Measurements from ENCODE around the gene TRIM39.
A peak's percentile ranks its signal among the peaks of the same experiment; 100 is the strongest.

Gene TRIM39

DNA sequence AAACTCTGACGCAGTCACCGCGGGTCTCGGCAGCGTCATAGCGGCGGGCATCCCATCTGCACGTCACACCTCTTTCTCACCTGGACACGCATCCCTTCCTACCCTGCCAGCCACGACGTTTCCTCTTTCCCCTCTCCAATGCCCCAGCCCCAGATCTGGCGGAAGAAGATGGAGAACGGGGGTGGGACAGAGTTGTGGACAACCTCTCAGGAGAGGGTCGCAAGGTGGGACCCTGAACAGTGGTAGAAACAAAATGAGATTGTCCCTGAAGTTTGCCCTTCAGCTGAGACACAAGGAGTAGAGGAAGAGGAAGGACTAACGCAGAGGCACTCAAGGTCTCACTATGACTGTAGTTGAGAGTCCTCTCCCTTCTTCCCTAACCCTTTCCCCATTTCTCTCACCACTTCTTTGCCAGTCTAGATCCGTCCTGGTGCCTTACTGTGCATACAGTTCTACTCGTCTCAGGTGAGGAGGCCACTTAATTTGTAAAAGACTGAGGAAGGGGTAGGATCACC lies 562 bp downstream of the TRIM39 start:
- DNase-seq (ENCODE audit: low read depth), result no peak

DNA sequence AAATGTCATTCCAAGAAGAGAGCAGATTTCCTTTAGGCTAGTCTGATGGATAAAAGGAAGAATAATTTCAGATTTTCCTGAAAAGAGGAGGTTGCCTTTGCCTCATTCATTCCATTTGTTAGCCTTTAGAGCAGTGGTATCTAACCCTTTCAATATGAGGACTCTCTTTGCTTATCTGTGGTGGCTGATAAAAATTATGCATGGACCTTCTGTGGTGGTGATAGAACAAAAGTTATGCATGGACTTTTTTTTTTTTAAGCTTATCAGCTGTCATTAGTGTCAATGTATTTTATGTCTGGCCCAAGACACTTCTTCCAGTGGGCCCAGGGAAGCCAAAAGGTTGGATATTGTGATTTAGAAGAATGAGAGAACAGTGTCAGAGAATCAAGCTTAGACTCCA lies 1.7 kb downstream of the TRIM39 start:
- no peak for DNase-seq (ENCODE audit: low read depth)

DNA sequence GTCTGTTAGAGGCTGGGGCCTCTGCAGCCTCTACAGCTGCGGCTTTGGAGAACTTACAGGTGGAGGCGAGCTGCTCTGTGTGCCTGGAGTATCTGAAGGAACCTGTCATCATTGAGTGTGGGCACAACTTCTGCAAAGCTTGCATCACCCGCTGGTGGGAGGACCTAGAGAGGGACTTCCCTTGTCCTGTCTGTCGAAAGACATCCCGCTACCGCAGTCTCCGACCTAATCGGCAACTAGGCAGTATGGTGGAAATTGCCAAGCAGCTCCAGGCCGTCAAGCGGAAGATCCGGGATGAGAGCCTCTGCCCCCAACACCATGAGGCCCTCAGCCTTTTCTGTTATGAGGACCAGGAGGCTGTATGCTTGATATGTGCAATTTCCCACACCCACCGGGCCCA lies 2.6 kb downstream of the TRIM39 start:
- DNase-seq (ENCODE audit: low read depth), result no peak

DNA sequence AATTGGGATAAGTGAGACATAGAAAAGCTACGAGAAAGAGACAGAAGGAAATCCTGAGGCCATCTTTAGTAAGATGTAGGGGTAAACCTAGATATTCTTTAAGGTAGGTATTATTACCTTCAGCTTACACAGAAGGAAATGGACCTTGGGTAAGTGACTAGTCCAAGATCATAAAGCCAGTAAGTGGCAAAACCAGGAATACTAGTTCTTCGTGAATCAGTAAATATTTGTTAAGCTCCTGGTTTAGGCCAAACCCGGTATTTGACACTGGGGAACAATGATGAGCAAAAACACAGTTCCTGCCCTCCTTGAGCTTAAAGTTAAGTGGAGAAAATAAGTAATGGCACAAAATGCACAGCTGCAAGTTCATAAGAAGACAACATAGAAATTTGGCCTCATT lies 5.3 kb downstream of the TRIM39 start:
- no peak for DNase-seq (ENCODE audit: low read depth)

DNA sequence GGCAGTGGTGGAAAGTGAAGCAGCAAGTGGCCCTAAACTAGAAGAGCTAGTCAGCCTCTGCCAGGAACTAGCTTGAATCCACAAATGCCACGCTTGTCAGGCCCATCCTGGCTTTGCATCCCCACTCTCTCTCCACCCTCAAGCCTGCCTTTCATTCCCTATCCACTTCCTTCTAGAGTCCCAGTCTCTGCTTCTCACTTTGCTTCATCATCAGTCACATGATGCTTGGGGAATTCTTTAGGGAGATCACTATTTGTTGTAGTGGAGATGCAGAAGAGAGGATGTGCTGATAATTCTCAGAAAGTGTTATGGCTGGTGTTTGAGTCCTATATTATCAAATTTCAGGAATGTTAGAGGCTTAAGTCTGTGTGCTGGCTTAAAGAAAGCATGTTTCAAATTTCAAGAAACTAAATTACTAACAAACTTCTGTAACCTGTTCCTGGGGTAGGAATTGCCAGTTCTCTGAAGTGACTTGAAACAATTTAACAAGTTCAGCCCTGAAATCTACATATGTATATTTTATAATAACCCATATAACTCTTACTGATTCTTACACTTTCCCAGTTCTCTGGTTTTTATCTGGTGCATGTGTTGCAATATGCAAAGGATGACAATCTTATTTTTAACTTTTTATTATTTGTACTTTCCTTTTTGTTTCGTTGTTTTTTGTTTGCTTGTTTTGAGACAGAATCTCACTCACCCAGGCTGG lies 7.5 kb downstream of the TRIM39 start:
- DNase-seq (ENCODE audit: low read depth), result no peak

DNA sequence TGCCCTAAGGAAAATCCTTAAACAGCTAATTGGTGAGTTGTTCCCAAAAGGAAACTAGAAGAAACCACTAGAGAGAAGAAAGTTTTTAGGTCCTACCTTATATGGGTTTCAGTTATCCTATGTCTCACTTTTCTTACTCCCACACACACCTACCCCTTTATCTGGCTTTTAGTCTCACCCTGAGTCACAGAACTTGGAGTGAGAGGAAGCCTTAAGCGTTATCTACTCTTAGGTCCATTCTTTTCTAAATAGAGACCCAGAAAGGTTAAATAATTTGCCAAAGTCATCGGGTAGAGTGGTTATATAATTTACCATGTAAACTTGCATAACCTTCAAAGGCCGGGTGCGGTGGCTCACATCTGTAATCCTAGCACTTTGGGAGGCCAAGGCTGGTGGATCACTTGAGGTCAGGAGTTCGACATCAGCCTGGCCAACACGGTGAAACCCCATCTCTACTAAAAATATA lies 13.9 kb downstream of the TRIM39 start:
- DNase-seq (ENCODE audit: low read depth), result no peak

DNA sequence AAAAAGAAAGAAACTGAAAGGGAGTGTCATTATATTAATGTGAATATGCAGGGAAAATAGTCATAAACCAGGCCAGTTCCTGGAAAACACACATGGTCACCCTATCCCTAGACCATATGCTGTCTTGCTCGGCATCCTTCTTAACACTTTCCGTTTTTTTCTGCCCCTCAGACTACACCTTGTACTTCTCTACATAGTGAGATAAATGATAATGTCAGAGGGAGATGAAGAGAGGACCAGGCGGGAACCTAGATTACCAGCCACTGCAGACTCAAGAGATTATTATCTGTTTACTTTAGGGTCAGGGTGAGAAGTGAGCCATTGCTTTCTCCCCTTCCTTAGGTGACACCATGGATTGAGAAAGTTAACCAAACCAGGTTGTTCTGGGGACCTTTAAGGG lies 14.5 kb downstream of the TRIM39 start:
- no peak for DNase-seq (ENCODE audit: low read depth)

DNA sequence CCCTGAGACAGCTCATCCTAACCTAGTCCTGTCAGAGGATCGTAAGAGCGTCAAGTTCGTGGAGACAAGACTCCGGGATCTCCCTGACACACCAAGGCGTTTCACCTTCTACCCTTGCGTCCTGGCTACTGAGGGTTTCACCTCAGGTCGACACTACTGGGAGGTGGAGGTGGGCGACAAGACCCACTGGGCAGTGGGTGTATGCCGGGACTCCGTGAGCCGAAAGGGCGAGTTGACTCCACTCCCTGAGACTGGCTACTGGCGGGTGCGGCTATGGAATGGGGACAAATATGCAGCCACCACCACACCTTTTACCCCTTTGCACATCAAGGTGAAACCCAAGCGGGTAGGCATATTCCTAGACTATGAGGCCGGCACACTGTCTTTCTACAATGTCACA lies 15.0 kb downstream of the TRIM39 start:
- no peak for DNase-seq (ENCODE audit: low read depth)

DNA sequence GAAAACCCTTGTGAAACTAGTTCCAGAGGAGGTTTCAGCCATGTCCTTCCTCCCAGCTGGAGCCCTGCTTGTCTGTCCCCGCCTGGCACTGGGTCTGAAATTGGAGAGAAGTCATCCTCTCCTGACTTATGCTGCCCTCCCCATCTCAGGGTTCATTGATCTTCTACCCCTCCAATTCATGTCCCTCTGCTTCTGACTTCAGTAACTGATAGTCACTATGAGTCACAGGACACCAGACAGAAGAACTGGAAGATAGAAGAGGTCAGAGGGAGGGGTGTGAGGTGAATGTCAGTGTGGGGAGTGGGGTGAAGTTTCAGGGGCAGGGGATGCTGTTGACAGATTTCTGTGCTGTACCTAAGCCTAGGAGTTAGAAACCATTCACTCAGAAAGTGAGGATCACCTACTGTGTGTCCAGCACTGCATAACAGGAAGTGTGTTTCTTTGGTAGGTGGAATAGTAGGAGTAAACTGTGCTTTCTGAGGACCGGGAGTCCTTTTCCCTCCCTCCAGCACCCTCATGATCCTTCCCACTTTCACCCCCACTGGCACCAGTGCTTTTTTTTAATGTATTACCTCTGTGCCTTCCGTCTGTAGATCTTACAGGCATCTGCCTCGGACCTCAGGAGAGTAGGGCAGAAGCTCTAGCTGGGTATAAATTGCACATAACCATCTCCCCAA lies 17.6 kb downstream of the TRIM39 start:
- DNase-seq (ENCODE audit: low read depth), result no peak

DNA sequence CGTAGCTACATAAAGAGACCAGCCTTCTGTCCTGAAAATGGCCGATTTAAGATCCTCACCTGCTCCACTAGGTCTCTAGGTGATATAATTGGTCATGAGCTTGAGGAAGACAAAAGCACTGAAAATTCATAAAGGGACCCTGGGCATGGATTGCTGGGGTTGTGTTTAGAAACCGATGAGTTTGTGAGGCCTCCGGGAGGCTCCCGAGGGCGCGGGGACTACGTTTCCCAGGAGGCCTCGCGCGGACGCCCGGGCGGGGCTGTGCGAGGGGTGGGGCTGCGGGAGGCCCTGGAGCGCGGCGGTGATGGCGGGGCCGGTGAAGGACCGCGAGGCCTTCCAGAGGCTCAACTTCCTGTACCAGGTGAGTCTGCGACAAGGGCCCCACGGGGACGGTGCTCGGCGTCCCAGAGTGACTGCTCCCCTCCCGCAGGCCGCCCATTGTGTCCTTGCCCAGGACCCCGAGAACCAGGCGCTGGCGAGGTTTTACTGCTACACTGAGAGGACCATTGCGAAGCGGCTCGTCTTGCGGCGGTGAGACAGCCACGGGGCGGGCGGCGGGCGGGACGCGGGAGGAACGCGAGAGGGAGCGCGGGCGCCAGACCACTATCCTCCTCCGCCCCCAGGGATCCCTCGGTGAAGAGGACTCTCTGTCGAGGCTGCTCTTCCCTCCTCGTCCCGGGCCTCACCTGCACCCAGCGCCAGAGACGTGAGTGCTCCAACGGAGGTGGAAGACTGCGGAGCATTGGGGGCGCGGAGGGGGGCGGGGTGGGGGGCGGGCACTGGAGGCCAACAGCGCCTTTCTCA lies 18.3 kb downstream of the TRIM39 start, which contains the start of gene RPP21:
Gene RPP21 (plus strand): TSS at position 289 of the 804 bp plus-strand sequence. CDS start 16 bp downstream, at position 305.
- peak; percentile 74 for DNase-seq (ENCODE audit: low read depth)

DNA sequence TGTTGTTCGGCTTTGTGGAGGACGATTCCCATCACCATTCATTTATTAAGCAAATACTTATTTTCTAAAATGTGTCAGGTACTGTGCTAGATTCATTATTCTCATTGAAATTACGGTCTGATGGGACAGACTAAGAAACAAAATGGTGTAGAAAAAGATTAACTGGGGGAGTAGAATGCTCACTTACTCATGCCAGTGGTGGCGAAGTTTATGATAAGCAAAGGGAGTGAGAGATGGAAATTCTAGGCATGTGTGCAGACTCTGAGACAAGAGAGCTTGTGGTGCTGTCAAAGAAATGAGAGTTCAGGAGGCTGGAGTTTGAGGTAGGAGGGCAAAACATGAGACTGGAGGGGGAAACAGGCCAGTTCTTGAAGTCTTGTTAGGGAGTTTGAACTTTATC lies 19.1 kb downstream of the TRIM39 start:
- no peak for DNase-seq (ENCODE audit: low read depth)

DNA sequence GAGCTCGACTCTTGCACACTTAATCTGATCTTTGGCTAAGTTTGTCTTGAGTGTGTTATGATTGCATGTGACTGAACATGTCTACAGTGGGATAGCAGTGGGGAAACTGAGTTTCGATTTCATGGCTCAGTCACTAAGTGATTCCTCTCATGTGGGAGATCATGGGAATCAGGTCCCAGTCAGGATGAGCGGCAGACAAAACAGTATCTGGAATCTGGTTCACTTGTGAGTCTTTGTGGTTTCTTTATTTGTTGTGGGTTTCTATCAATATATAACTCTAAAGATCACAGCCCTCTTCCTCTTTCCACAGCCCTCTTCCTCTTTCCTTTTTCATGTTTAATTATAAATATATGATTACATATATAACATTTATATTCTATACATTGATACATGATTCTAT lies 22.2 kb downstream of the TRIM39 start:
- no peak for DNase-seq (ENCODE audit: low read depth)

DNA sequence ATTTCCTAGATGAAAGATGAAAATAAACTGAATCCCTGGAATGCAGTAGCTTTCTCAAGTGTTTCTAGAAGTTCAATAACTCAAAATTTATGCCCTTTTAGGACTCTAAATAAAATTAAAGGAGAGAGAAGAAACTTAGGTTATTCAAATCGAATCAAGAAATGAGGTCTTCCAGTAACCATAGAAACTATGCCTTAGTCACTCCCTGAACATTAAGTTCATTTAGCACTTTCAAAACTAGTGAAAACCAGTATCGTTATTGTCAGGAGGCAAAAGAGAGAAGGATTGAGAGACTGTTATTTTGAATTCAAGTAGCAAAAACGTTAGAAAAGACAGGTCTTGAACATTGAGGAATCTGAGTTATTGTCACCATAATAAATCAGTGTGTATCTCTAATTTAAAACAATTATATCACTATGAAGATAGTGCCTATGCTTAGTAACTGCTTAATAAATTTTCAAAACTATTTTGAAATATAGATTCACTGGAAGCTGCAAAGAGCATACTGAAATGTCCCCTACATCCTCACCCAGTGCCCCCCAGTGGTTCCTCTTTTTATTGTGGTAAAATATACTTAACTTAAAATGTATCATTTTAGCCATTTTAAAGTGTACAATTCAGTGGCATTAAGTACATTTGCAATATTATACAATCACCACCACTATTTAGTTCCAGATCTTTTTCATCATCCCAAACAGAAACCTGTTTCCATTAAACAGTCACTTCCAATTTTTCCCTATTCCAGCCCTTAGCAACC lies 22.9 kb downstream of the TRIM39 start:
- DNase-seq (ENCODE audit: low read depth), result no peak

DNA sequence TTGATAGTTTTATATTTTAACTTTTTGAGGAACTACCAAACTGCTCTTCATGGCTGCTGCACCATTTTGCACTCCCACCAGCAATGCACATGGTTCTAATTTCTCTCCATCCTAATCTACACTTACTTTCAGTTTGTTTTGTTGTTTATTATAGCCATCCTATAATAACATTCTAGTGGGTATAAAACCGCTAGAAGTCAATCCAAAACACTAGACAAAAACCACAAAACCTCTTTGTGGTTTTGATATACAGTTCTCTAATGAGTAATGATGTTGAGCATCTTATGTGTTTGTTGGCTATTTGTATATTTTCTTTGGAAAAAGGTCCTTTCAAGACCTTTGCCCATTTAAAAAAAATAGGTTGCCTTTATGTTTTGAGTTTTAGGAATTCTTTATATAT lies 23.8 kb downstream of the TRIM39 start:
- DNase-seq (ENCODE audit: low read depth), result no peak

DNA sequence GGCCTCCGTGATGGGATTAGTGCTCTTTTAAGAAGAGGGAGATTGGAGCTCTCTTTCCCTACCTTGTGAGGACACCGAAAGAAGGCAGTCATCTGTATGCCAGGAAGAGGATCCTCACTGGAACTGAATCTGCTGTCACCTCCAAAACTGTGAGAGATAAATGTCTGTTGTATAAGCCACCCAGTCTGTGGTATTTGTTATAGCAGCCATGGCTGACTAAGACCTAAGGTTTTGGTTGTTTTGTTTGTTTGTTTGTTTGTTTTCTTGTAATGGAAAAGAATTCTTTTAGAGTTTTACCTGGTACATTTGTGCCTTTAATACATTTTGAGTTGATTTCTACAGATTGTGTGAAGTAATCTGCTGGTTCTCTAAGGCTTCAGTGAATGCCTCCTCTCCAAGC lies 25.8 kb downstream of the TRIM39 start:
- no peak for DNase-seq (ENCODE audit: low read depth)

DNA sequence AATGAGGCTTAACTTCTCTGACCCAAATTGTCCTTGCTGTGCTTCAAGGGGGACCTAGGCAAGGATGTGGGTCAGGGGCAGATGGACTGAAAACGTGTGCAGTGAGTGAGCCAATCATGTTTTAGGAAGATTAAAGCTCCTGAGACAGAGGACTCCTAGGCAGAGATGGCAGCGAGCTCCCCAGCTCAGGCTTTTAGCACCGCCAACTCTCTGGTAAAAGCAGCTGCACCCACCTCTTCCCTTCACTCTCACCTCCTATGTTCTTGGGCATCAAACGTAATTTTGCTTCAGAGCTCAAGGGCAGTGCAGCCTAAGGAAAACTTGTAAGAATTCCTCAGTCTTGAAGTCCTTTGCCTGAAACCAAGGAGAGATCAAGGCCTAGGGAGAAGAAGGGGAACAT lies 28.6 kb downstream of the TRIM39 start:
- DNase-seq (ENCODE audit: low read depth), result no peak

DNA sequence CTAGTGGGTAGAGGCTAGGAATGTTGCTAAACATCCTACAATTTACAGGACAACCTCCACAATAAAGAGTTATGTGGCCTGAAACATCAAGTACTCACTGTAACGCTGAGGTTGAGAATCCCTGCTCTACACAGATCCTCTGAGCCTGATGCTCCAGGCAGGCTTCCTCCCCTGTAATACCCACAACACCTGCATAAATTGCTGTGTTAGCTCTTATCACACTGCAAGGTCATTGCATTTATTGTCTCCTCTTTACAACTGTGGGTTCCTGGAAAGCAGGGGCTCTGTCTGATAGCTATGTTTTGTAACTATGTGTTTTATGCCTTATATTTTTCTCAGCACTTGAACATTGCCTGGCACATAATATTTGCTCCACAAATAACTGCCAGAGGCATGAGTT lies 29.8 kb downstream of the TRIM39 start:
- no peak for DNase-seq (ENCODE audit: low read depth)

DNA sequence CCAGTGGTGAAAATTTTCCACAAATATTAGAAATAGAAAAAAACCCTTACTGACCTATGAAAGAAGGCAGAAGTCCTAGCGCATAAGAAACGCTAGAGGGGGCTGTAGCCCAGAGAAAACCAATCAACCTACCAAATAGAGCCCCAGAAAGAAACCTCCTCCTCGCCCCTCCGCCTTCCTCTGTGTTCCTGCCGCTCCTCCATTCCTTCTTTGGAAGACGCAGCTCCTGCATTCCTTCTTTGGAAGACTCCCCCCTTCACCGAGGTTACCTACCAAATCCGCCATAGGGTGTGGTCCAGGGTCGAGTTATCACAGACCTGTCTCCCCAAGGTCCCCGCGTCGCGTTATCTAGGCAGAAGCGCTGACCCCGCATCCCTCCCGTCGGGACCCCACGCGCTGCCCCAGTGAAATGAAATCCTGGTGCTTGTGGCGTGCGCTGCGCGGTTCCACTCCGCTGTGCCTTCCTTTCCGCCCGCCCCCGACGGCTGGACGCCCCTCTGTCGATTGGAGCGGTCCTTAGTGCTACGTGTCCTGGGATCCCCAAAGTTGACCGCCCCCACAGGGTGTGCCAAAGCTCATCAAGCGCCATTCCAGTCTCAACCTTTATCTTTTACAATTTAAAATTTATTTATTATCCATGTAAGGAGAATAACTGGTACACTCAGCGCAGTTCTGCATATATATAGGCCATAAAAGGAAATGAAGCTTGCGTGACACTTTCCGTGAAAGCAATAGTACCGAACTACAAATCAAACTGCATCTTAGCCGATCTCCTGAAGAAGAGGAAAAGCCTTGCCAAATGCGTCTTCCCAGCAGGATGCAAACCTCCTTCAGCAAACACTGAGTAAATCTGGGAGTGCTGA lies 31.2 kb downstream of the TRIM39 start:
- DNase-seq (ENCODE audit: low read depth), result peak; percentile 60

DNA sequence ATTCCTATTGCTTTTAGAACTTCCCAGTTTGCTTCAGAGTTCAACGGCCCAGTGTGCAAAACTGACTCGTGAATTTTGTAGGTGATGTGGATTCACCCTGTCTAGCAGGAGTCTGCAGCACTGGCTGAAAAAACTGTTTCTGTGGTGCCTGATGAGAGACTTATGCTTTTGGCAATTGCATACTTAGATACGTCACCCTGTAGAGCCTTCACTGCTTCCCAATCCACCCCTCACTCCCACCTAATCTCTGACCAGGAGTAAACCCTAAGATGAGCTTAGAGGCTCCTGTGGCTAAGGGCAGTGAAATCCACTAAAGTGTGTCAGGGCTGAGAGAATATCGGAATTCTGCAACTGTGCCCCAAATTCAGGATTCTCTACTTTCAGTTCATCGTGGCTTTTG lies 32.5 kb downstream of the TRIM39 start:
- no peak for DNase-seq (ENCODE audit: low read depth)

DNA sequence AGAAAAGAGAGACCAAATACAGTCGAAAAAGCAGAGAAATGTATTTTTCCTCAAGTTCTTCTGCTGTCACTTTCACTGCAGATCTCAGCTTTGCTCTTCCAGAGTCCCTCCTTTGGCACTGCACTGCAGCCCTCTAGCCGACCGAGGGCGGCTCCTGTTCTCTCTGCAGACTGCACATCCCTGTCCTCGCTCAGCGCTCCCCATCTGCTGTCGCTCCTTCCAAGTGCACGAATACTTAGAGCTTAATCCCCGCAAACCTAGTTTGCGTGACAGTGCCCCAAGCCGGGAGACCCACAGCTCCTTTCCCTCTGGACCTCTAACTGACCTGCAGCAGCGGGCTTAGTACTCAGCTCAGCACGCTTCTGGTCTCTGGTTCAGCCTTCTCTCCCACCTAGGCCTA lies 33.4 kb downstream of the TRIM39 start:
- no peak for DNase-seq (ENCODE audit: low read depth)

DNA sequence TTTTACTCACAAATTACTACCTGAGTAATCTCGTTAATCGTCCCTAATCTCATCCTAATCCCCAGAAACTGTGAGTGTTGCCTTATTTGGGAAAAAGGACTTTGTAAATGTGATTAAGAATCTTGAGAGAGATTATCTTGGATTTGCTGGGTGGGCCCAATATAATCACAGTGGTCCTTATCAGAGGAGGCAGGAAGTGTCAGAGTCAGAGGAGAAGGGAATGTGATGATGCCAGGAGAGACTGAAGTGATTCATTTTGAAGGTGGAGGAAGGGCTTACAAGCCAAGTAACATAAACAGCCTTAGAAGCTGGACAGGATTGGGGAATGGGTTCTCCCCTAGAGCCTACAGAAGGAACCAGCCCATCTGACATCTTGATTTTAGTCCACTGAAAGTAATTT lies 34.9 kb downstream of the TRIM39 start:
- no peak for DNase-seq (ENCODE audit: low read depth)
